ENCODE data around the gene PRKD2. TPM values are rescaled to one million over a fixed set of nuclear protein-coding genes. Genes with fewer than 3 reads are reported as not detected.

The PRKD2 gene
- total and polyA plus RNA-seq, 2 of the 8 experiments (the other 6 are each of a cell fraction or from before 2014, with no cell fraction given): 24.4 to 63.8 TPM

GRCh38 chr19:46745521-46746280 is 28.8 kb upstream of the PRKD2 start, which contains the start of gene FKRP:
Gene FKRP, plus strand, starts transcription at chr19:46746057. Its CDS starts 9,394 bp downstream, at chr19:46755451.
- 0 out of 2 replicates have a peak within 1 kb of the TSS, but pooled peaks have one; percentile 7 for H2BK12ac ChIP-seq (ENCODE audit: low read depth, low read length)
- H3K4me1 ChIP-seq (replicated peaks in 1 of 4; ENCODE audit: control insufficient read depth in 3 of 4, insufficient read depth in 4 of 4, low read length in 3 of 4): peaks cover 0 to 10% (median 3%) of the 10 kb centered on the region in 4 experiments; a peak in 6 of 7 replicates
- peak within 1 kb of the TSS; percentile 87 for H4K91ac ChIP-seq (replicated peaks; ENCODE audit: insufficient read length, low read length)
- peaks cover 27 to 34% of the 10 kb centered on the region in 2 experiments for H4K20me1 ChIP-seq (replicated peaks in 1 of 2; ENCODE audit: control insufficient read depth in 1 of 2, insufficient read depth in 2 of 2, low read length in 2 of 2)
- H2BK5ac ChIP-seq (ENCODE audit: low read depth, low read length): peak within 1 kb of the TSS; percentile 81; the same call in 1 of the 2 replicates
- H3K4me3 ChIP-seq (ENCODE audit: extremely low read depth in 1 of 4, insufficient read depth in 2 of 4, low read depth in 3 of 4, low read length in 4 of 4): peak within 1 kb of the TSS; percentile 84 to 97 (median 93)
- H3K9ac ChIP-seq (replicated peaks in 1 of 4; ENCODE audit: extremely low read depth in 1 of 4, low read depth in 3 of 4, low read length in 3 of 4): peak within 1 kb of the TSS; percentile 83 to 97 (median 88)
- DNase-seq (ENCODE audit: low read depth in 1 of 2, low spot score in 2 of 2): no peak
- 0 out of 2 replicates have a peak within 1 kb of the TSS, but pooled peaks have one; percentile 46 for H2BK15ac ChIP-seq (ENCODE audit: low read length)
- peaks cover 11% of the 10 kb centered on the region for H3K23me2 ChIP-seq (ENCODE audit: low read depth, low read length)
- H3K9me3 ChIP-seq (ENCODE audit: insufficient read depth in 2 of 2, low read depth in 1 of 2, low read length in 1 of 2): no peaks in the 10 kb centered on the region
- H3K79me1 ChIP-seq (ENCODE audit: low read depth, low read length): peaks cover 10% of the 10 kb centered on the region
- H3K27me3 ChIP-seq (replicated peaks in 1 of 4; ENCODE audit: control insufficient read depth in 3 of 4, extremely low read depth in 1 of 4, insufficient read depth in 3 of 4, low read length in 3 of 4): no peaks in the 10 kb centered on the region
- no peak within 1 kb of the TSS for H2AFZ ChIP-seq (ENCODE audit: low read length)
- ChIA-PET POLR2A (ENCODE audit: partially characterized antibody) (interaction anchor here (0.6 to 2.1 kb wide), 9 partner anchors 11 to 368 kb away, joined by 3 to 10 read pairs (median 4); partner anchors contain the start of genes SLC1A5 and ZC3H4), CTCF (ENCODE audit: partially characterized antibody) (interaction anchor here (1.4 to 2.8 kb wide), 2 partner anchors 9 to 95 kb away, joined by 6 to 16 read pairs; no protein-coding TSS in a partner anchor)
- WGBS, 2 experiments (ENCODE audit: extremely low coverage in 1 of 2, insufficient coverage in 1 of 2, insufficient read length in 1 of 2, insufficient replicate concordance in 2 of 2, low coverage in 1 of 2, low lambda C conversion rate in 2 of 2, missing lambda C conversion rate in 1 of 2): 2% methylated on average over 12 of the region's 68 CpGs; no CpG with 5 or more reads in 1 of the 2 experiments
- no peak within 1 kb of the TSS for H2BK120ac ChIP-seq (replicated peaks; ENCODE audit: low read depth, low read length)
- peaks cover 41 to 52% of the 10 kb centered on the region in 2 experiments for H3K79me2 ChIP-seq (ENCODE audit: control insufficient read depth in 1 of 2, insufficient read depth in 2 of 2, low read length in 2 of 2)
- H2AK5ac ChIP-seq (ENCODE audit: low read depth, low read length): no peak within 1 kb of the TSS
- no peak within 1 kb of the TSS for H3K14ac ChIP-seq (ENCODE audit: insufficient read length)
- peak within 1 kb of the TSS; percentile 80 for H4K5ac ChIP-seq (ENCODE audit: insufficient read length, low read depth, low read length)
- no peak for FAIRE-seq
- peak within 1 kb of the TSS; percentile 94 to 96 for H3K4me2 ChIP-seq (ENCODE audit: insufficient read depth in 1 of 2, low read depth in 2 of 2, low read length in 2 of 2)
- H2BK20ac ChIP-seq (ENCODE audit: low read length): no peak within 1 kb of the TSS
- peak within 1 kb of the TSS; percentile 71 for H3K56ac ChIP-seq (replicated peaks; ENCODE audit: insufficient read length, low read depth, low read length)
- H3K36me3 ChIP-seq (ENCODE audit: control insufficient read depth in 2 of 4, insufficient read depth in 4 of 4, low read length in 3 of 4): peaks cover 0 to 6% (median under 1%) of the 10 kb centered on the region in 4 experiments; a peak in 3 of 8 replicates
- peak within 1 kb of the TSS; percentile 2 for H3K23ac ChIP-seq (ENCODE audit: insufficient read length)
- H3K27ac ChIP-seq (ENCODE audit: low read depth, low read length): peak within 1 kb of the TSS; percentile 85
- H3K18ac ChIP-seq (ENCODE audit: extremely low read depth, low read length): peak within 1 kb of the TSS; percentile 83
- H3K4ac ChIP-seq (replicated peaks; ENCODE audit: insufficient read length, low read depth, low read length): peak within 1 kb of the TSS; percentile 75
- peak within 1 kb of the TSS; percentile 98 for H4K8ac ChIP-seq (ENCODE audit: extremely low read depth, insufficient read depth, low read length)
- no peak for TF ChIP-seq EP300 (IDR thresholded peaks at IDR 0.05; ENCODE audit: borderline replicate concordance in 1 of 2, low read depth in 2 of 2, low read length in 2 of 2)
- TF ChIP-seq ASH2L (IDR thresholded peaks at IDR 0.05; ENCODE audit: low read length): no peak
- TF ChIP-seq BRCA1 (IDR thresholded peaks at IDR 0.05; ENCODE audit: low read depth, low read length): no peak
- peak; percentile 63; the same call in 1 of the 2 replicates for TF ChIP-seq TBP (IDR thresholded peaks at IDR 0.05; ENCODE audit: low read depth, low read length)
- TF ChIP-seq RBBP5 (IDR thresholded peaks at IDR 0.05; ENCODE audit: borderline replicate concordance, low read depth, low read length): peak; percentile 24; the same call in 1 of the 2 replicates
- TF ChIP-seq SAP30 (IDR thresholded peaks at IDR 0.05; ENCODE audit: insufficient read depth, insufficient replicate concordance, low read length): peak; percentile 83
- peak; percentile 90 for TF ChIP-seq PHF8 (conservative IDR thresholded peaks at IDR 0.05; ENCODE audit: low read depth, low read length)
- TF ChIP-seq TAF1 (IDR thresholded peaks at IDR 0.05; ENCODE audit: low read depth, low read length): peak; percentile 77
- TF ChIP-seq YY1 (IDR thresholded peaks at IDR 0.05; ENCODE audit: low read depth, low read length): peak; percentile 95
- TF ChIP-seq TAF7 (optimal IDR thresholded peaks at IDR 0.05; ENCODE audit: borderline replicate concordance, low read depth, low read length): peak; percentile 78
- peak; percentile 9; the same call in 1 of the 2 replicates for TF ChIP-seq POLR2AphosphoS5 (IDR thresholded peaks at IDR 0.05; ENCODE audit: low read depth, low read length)

Data from H1 (cell line).